Measurements from ENCODE around the gene UTF1. TPM values are rescaled to one million over a fixed set of nuclear protein-coding genes. Genes with fewer than 3 reads are reported as not detected.

Gene UTF1
- total and polyA plus RNA-seq, 2 donors from 2014 or later: not detected

DNA sequence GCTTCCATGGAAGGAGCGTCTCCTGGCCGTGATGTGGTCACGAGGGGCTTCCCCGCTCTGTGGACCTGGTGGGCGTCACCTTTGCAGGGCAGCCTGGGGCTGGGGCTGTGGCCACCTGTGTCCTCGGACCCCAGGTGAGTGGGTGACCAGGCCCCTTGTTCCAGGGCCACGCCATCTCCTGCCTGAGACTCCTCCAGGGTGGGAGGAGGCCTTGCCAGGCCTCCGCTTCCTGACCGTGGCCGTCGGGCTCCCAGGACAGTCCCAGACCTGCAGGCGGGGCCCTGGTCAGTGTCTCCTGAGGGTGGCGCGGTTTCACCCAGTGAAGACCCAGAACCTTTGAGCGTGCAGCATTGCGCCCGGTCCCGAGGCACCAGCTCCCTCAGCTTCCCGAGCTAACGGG is 20.4 kb upstream of the UTF1 start:
- H3K4me3 ChIP-seq (ENCODE audit: low read length in 3 of 3): no peak overlapping the region
- TF ChIP-seq, protein P1, sequence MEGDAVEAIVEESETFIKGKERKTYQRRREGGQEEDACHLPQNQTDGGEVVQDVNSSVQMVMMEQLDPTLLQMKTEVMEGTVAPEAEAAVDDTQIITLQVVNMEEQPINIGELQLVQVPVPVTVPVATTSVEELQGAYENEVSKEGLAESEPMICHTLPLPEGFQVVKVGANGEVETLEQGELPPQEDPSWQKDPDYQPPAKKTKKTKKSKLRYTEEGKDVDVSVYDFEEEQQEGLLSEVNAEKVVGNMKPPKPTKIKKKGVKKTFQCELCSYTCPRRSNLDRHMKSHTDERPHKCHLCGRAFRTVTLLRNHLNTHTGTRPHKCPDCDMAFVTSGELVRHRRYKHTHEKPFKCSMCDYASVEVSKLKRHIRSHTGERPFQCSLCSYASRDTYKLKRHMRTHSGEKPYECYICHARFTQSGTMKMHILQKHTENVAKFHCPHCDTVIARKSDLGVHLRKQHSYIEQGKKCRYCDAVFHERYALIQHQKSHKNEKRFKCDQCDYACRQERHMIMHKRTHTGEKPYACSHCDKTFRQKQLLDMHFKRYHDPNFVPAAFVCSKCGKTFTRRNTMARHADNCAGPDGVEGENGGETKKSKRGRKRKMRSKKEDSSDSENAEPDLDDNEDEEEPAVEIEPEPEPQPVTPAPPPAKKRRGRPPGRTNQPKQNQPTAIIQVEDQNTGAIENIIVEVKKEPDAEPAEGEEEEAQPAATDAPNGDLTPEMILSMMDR (IDR thresholded peaks at IDR 0.05; ENCODE audit: borderline replicate concordance, extremely low read depth, insufficient read depth): no peak
- H3K9ac ChIP-seq (ENCODE audit: low read length in 3 of 3): no peak overlapping the region
- H3K9me3 ChIP-seq (ENCODE audit: control insufficient read depth in 2 of 3, insufficient read depth in 1 of 3, low read length in 3 of 3): no peaks in the 10 kb centered on the region
- DNase-seq: peak in 1 of 5 donors; percentile 59
- H3K27me3 ChIP-seq (ENCODE audit: control insufficient read depth, insufficient read depth, low read length): no peaks in the 10 kb centered on the region
- H3K4me1 ChIP-seq (ENCODE audit: control insufficient read depth in 2 of 3, insufficient read depth in 2 of 3, low read depth in 1 of 3, low read length in 3 of 3): no peaks in the 10 kb centered on the region
- intact Hi-C loops (cut with DNase I): no loop called here
- no peak for FAIRE-seq
- H3K36me3 ChIP-seq (ENCODE audit: control insufficient read depth in 2 of 3, insufficient read depth in 3 of 3, low read length in 3 of 3): peaks cover 0 to 2% (median 0%) of the 10 kb centered on the region in 3 donors
- H3K27ac ChIP-seq (ENCODE audit: low read depth in 2 of 2, low read length in 2 of 2): no peak overlapping the region

DNA sequence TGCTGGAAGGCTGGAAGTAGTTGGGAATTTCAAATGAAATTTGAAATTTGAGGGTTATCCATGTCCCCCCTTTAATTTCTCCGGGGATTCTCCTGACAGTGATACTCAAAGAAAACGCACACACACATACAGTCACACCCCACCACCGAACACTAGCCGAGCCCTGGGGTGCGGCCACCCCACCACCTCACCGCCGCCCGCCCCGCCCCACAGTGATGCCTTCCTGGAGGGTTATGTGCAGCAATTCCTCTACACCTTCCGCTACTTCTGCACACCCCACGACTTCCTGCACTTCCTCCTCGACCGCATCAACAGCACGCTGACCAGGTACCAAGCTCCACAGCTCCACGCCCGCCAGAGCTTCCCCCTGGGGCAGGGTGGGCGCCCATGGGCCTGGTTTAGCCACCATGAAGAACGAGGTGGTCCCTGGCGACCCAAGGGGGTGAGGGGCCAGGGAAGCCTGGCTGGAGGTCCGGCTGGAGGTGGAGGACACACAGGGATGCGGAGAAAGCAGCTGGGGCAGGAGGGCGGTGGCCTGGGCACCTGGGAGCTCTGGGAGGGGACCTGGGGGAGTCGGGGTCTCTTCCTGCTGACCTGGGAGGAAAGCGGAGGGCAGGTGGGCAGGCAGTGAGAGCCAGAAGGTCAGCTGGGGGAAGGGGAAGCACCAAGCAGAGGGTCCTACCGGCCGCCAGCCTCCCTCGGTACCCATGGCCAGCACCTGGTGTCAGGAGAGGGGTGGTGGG is 19.4 kb upstream of the UTF1 start:
- intact Hi-C loops (cut with DNase I): no loop called here
- H3K4me3 ChIP-seq (ENCODE audit: low read length in 3 of 3): no peak overlapping the region
- no peak overlapping the region for H3K27ac ChIP-seq (ENCODE audit: low read depth in 2 of 2, low read length in 2 of 2)
- DNase-seq (peak in 1 of 5 donors; percentile 69), FAIRE-seq (no peak)
- TF ChIP-seq, protein P1 (IDR thresholded peaks at IDR 0.05; ENCODE audit: borderline replicate concordance, extremely low read depth, insufficient read depth): no peak
- no peaks in the 10 kb centered on the region for H3K9me3 ChIP-seq (ENCODE audit: control insufficient read depth in 2 of 3, insufficient read depth in 1 of 3, low read length in 3 of 3)
- no peaks in the 10 kb centered on the region for H3K27me3 ChIP-seq (ENCODE audit: control insufficient read depth, insufficient read depth, low read length)
- H3K36me3 ChIP-seq (ENCODE audit: control insufficient read depth in 2 of 3, insufficient read depth in 3 of 3, low read length in 3 of 3): peaks cover 0 to 2% (median 0%) of the 10 kb centered on the region in 3 donors
- H3K4me1 ChIP-seq (ENCODE audit: control insufficient read depth in 2 of 3, insufficient read depth in 2 of 3, low read depth in 1 of 3, low read length in 3 of 3): no peaks in the 10 kb centered on the region
- H3K9ac ChIP-seq (ENCODE audit: low read length in 3 of 3): no peak overlapping the region

DNA sequence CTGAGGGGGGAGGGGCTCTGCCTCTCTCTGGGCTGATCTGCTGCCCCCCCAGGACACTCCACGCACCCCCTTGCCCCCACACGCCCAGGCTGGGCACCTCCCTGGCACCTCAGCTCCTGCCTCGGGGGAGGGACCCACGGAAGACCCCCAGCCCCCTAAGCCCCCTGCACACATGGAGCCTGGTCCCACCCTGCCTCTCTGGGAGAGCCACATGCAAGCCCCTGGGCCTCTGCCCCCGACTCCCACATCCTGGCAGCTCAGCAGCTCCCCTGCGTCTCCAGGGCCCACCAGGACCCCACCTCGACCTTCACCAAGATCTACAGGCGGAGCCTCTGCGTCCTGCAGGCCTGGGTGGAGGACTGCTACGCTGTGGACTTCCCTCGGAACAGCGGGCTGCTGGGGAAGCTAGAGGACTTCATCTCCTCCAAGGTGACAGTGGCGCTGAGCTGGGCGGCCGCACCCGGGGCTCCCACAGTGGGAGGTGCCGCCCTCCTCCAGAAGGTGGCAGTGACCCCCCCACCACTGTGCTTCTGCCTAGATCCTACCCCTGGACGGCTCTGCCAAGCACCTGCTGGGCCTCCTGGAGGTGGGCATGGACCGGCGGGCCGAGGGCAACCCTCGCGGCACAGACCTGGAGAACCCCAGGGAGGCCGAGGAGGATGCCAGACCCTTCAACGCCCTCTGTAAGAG is 18.7 kb upstream of the UTF1 start:
- Histone ChIP-seq H3K27ac (ENCODE audit: low read depth in 2 of 2, low read length in 2 of 2) (no peak overlapping the region), H3K27me3 (ENCODE audit: control insufficient read depth, insufficient read depth, low read length) (no peaks in the 10 kb centered on the region), H3K36me3 (ENCODE audit: control insufficient read depth in 2 of 3, insufficient read depth in 3 of 3, low read length in 3 of 3) (peaks cover 0 to 2% (median 0%) of the 10 kb centered on the region in 3 donors), H3K4me3 (ENCODE audit: low read length in 3 of 3) (no peak overlapping the region), H3K9me3 (ENCODE audit: control insufficient read depth in 2 of 3, insufficient read depth in 1 of 3, low read length in 3 of 3) (no peaks in the 10 kb centered on the region), H3K9ac (ENCODE audit: low read length in 3 of 3) (no peak overlapping the region), H3K4me1 (ENCODE audit: control insufficient read depth in 2 of 3, insufficient read depth in 2 of 3, low read depth in 1 of 3, low read length in 3 of 3) (no peaks in the 10 kb centered on the region)
- TF ChIP-seq, protein P1 (IDR thresholded peaks at IDR 0.05; ENCODE audit: borderline replicate concordance, extremely low read depth, insufficient read depth): no peak
- intact Hi-C loops (cut with DNase I): no loop called here
- FAIRE-seq: no peak
- DNase-seq: peak in 1 of 5 donors; percentile 63

Measured in kidney (tissue), 14 donors.